Adrenal gland (tissue), 5 donors: ENCODE results near the gene PTPRN2.

Experiments used
- CTCF ChIP-seq, 6 experiments: fragments of 450-650 bp in 4 of 6; fragments of 200-600 bp in 2 of 6; sonication (generic) in 1 of 6; IDR thresholded peaks; 1 replicate in 5 of 6; 2 replicates in 1 of 6; pipeline versions ENCODE4 v1.5.1 to v1.8.0; 2016 to 2021; ENCODE audit warnings: antibody characterized with exemption in 6 of 6, mild to moderate bottlenecking in 2 of 6, moderate library complexity in 1 of 6
- POLR2A ChIP-seq, 2 donors: fragments of 450-650 bp; IDR thresholded peaks; one replicate each; pipeline ENCODE4 v1.6.1; 2017; ENCODE audit warnings: antibody characterized with exemption in 2 of 2, mild to moderate bottlenecking in 2 of 2, moderate library complexity in 1 of 2
- donor health status: DM: no; HTN: no; CAD: no.

DNA sequence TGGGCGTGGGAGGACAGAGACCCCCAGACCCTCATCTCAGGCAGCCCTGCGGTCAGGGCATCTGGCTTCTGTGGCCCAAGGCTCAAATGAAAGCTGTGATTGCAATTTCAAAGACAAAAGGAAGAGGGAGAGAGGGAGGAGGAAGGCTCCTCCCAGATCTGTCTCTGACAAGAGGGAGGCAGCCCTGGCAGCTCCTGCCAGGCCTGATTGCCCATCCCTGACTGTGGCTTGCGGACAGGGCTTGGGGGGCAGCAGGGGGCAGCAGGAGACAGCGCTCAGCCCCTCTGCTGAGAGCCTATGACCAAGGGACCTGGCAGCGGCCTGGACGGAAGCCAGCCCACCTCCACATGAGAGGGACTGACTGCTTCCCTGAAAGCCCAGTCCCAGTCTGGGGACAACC is 91.8 kb downstream of the PTPRN2 start:
- TF ChIP-seq CTCF (IDR thresholded peaks at IDR 0.05) (peak in 1 of 6 experiments; percentile 14), POLR2A (IDR thresholded peaks at IDR 0.05) (no peak)
